Measurements from ENCODE around the gene INHBE.

The INHBE gene

DNA sequence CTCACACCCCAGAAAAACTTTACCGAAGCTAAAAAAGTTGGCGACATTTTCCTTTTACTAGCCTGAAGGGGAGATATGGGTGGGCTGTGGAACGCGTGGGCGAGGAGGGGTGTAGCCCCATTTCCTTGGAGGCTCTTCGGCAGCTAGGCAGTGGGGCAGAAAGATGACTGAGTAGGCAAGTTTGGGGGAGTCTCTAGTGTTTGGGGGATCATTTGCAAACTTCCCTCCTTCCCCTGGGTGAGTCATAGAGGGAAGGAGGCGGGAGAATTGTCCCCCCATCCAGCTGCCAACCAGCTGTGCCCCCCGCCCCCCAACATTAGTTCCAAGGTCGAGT is 6.8 kb downstream of the INHBE start:
- DNase-seq = no peak

DNA sequence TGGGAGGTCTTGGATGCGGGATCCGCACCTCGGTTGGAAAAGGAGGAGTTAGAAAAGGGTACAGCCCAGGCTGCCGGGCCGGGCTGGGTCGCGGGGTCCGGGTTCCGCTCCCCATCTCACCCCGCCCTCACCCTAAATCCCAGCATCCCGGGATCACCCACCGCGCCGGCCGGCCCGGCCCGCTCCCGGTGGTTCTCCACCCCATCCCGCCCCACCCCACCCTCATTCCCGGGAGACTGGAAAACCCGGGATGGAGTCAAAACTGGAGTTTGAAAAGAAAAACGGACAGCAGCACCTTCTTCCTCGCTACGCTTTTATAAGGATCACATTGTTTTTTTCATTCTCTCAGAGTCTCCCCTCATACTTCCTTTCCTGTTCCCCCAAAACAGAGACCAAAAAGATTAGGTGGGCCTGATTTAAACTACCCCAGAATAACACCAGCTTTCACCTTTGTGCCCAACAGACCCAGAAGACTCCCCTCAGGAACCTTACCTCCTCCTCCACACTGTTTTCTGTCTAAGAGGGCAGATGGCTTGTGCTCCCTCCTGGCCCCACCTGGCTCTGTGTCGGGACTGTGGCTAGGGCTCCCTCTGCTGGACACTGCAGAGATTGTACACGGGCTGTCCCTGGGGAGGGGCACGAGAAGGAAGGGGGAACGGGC is 7.3 kb downstream of the INHBE start:
- DNase-seq = peak; percentile 81

DNA sequence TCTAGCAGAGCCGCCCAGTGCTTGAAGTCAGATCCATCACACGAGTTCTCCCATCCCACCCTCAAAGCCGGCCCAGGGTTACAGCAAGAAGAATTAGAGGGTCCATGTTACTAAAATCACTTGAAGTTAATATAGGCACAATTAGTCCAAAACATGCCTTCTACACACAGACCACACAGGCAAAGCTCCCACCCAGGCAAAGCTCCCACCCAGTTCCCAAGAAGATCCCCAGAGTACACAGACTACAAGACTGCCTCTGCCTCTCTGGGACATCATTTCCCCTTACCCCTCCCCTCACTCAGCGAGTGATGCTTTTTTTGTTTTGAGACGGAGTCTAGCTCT is 7.8 kb downstream of the INHBE start:
- DNase-seq = no peak

DNA sequence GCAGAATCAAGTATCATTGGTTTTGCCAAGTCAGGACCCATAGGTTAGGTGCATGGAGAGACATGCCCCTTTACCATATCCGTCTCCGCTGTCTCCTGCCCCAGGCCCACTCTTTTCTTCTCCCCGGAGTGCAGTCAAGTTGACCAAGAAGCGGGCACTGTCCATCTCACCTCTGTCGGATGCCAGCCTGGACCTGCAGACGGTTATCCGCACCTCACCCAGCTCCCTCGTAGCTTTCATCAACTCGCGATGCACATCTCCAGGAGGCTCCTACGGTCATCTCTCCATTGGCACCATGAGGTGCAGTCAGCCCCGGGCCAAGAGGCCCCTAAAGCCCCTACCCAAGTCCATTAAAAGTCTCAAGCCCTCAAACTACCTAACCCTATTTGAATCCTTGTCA is 9.5 kb downstream of the INHBE start:
- no peak for DNase-seq

DNA sequence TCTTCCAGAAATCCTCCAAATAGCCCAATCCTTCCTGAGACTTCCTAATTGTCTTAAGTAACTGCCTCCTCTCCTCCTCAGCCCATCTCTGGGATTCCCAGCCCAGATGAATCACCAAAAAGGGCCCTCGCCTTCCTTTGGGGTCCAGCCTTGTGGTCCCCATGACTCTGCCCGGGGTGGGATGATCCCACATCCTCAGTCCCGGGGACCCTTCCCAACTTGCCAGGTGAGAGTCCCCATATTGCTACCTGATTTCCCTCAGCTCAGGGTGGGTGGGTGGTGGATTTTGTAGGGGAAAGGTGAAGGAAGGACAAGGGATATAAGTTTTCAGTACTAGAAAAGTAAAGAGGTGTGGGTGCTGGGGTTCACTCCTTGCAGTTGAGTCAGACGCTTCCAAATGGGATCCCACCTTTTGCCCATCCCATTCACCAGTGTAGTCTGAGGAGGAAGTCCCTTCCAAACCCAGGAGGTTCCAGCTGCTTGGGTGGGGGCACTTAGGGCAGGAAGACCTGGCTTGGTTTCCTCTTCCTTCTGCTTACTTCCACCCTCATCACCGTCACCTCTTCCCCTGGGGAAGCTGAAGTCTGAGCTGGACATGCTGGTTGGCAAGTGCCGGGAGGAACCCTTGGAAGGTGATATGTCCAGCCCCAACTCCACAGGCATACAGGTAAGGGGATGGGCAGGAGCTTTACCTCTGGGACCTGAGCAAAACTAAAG is 10.1 kb downstream of the INHBE start:
- DNase-seq = no peak

DNA sequence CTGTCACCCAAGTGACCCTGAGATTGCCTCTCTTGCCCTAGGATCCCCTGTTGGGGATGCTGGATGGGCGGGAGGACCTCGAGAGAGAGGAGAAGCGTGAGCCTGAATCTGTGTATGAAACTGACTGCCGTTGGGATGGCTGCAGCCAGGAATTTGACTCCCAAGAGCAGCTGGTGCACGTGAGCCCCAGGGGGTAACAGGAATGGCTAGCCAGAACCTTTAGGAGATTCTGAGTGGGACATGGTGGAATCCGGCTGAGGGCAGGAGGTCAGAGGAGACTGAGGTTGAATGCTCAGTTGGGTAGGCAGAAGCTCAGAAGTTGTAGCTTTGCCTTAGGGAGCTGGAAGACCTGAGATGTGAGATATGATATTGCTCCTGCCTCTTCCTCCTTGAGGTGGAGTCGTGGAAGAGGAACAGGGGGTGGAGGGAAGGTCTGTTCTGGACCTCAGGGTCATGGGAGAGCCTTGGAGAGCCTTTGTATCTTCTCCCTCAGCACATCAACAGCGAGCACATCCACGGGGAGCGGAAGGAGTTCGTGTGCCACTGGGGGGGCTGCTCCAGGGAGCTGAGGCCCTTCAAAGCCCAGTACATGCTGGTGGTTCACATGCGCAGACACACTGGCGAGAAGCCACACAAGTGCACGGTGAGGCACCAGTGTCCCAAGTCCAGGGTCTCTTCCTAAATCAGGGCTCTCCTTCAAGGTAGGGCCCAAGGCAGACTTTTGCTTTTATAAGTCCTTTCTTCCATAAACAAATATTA is 10.8 kb downstream of the INHBE start:
- DNase-seq = no peak

DNA sequence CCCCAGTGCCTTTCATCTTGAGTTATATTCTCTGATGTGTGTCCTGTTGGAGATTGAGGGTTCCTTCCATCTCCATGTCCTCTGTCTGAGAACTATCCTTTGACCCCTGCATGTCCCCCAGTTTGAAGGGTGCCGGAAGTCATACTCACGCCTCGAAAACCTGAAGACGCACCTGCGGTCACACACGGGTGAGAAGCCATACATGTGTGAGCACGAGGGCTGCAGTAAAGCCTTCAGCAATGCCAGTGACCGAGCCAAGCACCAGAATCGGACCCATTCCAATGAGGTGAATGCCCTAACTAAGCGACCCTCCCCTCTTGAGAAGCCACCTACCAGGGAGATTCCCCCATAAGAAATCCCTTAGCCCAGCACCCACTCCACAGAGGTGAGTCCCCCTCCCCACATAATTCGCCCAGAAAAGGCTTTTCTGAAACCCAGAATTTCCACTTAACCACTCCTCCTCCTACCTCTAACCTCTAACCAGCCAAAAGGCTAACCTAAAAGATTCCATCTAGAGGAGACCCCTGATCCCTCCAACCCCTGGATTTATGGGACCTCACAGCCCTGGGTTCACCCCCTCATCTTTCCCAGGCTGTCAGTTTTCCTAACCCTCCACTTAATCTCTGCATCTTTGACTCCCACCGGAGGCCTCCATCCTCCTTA is 12.2 kb downstream of the INHBE start:
- DNase-seq = no peak

DNA sequence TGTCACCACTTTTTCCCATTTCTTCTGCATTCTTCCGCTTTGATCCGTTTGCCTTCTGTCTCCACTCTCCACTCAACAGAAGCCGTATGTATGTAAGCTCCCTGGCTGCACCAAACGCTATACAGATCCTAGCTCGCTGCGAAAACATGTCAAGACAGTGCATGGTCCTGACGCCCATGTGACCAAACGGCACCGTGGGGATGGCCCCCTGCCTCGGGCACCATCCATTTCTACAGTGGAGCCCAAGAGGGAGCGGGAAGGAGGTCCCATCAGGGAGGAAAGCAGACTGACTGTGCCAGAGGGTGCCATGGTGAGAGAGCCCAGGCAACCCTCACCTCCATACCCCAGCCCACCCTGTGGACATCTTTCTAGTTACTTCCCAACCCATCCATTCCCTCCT is 12.8 kb downstream of the INHBE start:
- DNase-seq = no peak

DNA sequence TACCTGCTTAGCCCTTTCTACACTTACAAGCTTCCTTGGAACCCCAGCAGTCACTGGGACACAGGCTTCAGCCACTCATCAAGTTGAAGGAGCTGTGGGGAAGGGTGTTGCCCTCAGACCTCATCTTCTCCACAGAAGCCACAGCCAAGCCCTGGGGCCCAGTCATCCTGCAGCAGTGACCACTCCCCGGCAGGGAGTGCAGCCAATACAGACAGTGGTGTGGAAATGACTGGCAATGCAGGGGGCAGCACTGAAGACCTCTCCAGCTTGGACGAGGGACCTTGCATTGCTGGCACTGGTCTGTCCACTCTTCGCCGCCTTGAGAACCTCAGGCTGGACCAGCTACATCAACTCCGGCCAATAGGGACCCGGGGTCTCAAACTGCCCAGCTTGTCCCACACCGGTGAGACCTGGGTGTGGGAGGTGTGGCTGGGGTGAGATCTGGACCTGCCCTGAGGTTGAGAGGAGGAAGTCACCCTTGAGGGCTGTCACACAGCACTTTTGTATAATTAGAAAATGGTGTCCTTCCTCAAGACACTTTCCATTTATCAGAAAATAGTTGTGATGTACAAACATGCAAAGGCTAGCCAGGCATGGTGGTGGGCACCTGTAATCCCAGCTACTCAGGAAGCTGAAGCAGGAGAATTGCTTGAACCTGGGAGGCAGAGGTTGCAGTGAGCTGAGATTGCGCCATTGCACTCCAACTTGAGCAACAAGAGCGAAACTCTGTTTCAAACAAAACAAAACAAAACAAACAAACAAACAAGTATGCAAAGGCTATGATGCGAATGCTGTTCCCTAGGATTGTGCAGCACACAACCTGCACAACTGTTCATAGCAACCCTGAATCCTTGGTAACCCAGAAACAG is 14.4 kb downstream of the INHBE start:
- no peak for DNase-seq

DNA sequence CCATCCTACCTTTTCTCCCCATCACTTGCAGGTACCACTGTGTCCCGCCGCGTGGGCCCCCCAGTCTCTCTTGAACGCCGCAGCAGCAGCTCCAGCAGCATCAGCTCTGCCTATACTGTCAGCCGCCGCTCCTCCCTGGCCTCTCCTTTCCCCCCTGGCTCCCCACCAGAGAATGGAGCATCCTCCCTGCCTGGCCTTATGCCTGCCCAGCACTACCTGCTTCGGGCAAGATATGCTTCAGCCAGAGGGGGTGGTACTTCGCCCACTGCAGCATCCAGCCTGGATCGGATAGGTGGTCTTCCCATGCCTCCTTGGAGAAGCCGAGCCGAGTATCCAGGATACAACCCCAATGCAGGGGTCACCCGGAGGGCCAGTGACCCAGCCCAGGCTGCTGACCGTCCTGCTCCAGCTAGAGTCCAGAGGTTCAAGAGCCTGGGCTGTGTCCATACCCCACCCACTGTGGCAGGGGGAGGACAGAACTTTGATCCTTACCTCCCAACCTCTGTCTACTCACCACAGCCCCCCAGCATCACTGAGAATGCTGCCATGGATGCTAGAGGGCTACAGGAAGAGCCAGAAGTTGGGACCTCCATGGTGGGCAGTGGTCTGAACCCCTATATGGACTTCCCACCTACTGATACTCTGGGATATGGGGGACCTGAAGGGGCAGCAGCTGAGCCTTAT is 15.3 kb downstream of the INHBE start:
- no peak for DNase-seq

DNA sequence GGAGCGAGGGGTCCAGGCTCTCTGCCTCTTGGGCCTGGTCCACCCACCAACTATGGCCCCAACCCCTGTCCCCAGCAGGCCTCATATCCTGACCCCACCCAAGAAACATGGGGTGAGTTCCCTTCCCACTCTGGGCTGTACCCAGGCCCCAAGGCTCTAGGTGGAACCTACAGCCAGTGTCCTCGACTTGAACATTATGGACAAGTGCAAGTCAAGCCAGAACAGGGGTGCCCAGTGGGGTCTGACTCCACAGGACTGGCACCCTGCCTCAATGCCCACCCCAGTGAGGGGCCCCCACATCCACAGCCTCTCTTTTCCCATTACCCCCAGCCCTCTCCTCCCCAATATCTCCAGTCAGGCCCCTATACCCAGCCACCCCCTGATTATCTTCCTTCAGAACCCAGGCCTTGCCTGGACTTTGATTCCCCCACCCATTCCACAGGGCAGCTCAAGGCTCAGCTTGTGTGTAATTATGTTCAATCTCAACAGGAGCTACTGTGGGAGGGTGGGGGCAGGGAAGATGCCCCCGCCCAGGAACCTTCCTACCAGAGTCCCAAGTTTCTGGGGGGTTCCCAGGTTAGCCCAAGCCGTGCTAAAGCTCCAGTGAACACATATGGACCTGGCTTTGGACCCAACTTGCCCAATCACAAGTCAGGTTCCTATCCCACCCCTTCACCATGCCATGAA is 16.0 kb downstream of the INHBE start:
- no peak for DNase-seq

DNA sequence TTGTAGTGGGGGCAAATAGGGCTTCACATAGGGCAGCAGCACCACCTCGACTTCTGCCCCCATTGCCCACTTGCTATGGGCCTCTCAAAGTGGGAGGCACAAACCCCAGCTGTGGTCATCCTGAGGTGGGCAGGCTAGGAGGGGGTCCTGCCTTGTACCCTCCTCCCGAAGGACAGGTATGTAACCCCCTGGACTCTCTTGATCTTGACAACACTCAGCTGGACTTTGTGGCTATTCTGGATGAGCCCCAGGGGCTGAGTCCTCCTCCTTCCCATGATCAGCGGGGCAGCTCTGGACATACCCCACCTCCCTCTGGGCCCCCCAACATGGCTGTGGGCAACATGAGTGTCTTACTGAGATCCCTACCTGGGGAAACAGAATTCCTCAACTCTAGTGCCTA is 16.6 kb downstream of the INHBE start:
- no peak for DNase-seq

DNA sequence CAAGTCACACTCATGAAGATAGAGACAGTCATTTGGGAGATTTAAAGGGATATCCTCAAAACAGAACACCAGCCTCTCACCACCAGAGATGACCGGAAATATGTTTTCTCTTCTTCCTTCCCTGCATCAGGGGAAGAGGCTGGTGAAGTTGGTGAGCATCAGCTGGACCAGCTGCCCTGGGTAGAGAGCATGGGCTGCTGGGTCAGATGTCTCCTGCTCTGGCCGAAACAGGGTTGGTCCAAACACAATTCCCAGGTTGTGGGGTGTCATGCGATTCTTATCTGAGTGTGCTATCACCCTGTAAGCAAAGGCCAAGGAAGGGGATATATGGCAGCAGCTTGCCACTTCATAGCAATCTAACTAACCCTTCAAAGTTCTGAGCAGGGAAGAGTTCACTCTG is 17.3 kb downstream of the INHBE start:
- no peak for DNase-seq

DNA sequence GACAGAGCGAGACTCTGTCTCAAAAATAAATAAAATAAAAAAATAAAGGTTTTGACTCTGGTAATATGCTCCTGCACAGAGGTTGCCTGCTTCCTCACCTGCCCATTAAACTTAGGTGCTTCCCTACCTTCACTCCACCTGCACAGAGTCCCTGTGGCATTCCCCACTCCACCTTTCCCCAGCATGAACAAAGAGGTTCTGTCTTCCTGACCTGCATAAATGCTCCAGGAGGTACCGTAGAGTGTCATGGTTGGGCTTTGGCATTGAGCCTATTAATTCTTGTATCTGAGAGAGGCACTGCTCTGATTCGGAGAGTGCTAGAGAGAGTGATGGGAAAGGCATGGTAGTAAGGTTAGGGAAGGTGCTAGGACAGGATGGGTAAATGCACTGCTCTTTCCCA is 18.3 kb downstream of the INHBE start:
- DNase-seq = no peak

DNA sequence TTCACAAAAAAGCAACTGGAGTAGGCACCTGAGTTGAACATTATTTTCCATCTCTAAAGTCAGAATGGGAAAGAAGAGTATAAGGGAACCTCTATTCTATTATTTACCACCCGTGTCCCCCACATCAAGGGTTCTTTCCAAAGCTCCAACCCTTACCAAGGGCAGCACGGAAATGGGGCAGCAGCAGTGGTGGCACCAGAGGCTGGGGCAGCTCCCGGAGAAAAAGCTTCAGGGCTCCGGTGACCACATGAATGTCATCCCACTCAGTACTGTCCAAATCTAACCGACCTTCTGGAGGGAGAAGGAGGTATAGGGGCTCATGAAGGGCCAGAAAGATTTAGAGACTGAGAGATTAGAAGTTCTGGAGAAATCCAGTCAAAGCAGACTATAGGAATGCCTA is 18.8 kb downstream of the INHBE start:
- no peak for DNase-seq

DNA sequence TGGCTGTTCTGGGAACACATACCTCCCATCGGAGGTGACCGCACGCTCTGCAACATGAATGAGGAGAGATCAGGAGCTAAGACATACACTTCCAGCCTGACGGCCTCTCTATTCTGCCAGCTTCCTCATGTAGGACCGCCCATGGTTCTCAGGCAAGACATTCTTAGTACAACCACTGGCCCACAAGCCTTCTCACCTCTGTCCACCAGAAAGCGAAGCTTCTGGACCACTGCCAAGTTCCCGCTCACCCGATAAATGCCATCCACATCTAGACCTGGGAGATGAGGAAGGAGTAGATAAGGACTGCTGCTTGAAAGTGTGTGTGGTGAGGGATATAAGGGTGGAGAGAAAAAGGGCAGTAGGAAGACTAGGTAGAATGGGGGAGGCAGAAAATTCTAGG is 19.3 kb downstream of the INHBE start:
- no peak for DNase-seq

DNA sequence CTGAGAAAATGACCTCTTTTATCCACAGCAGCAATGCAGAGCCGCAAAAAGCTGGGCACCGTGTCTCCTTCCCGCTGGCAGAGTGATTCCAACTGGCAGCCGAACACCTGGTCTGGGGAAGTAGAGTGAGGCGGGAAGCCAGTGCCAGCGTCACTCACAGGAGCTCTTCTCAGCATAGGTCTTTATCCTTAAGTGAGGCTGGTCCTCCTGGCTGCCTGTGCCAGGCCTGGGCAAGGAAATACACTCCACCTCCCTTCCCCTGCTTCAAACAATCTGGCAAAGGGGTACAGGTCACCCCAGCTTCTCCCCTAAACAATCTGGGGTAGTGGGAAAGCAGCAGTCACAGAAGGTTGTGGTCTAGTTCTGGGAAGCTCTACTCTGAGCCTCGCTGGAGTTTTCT is 19.8 kb downstream of the INHBE start:
- DNase-seq = no peak

DNA sequence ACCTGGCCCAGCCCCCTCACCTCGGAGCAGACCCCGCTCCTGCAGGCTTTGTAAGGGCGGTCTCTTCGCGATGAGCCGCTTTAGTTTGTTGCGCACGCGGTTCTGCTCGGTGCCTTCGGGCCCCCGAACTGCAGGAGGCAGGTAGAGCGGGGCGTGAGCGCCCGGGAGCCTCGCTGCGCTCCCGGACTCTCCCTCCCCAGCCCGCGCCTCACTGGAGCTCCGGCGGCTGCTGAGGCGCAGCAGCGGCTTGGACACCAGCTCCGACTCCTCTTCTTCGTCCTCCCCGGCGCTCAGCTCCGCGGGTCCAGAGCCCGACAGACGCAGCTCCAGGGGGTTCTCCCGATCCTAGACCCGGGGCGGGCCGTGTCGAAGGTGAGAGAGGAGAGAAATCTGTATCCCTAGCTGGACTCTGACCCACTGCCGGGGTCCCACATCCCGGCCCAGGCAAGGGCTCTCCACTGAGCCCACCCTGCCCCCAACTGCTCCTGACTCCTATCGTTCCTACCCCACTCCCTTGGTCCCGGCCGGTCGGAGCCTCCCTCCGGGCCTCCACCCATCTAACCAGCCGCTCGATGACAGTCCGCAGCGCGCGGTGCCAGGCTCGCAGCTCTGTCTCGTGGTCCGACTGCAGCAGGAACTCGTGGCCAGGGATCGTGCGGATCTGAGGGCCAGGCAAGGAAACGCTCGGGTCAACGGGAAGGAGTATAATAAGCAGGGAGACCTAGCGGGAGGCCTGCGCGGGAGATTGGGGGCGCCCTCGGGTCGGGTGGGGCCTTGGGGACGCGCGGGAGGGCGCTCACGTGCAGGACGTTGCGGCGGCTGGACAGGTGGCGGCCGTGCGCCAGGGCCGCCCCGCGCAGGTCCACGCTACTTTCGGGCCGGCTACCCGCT is 20.4 kb downstream of the INHBE start:
- no peak for DNase-seq

DNA sequence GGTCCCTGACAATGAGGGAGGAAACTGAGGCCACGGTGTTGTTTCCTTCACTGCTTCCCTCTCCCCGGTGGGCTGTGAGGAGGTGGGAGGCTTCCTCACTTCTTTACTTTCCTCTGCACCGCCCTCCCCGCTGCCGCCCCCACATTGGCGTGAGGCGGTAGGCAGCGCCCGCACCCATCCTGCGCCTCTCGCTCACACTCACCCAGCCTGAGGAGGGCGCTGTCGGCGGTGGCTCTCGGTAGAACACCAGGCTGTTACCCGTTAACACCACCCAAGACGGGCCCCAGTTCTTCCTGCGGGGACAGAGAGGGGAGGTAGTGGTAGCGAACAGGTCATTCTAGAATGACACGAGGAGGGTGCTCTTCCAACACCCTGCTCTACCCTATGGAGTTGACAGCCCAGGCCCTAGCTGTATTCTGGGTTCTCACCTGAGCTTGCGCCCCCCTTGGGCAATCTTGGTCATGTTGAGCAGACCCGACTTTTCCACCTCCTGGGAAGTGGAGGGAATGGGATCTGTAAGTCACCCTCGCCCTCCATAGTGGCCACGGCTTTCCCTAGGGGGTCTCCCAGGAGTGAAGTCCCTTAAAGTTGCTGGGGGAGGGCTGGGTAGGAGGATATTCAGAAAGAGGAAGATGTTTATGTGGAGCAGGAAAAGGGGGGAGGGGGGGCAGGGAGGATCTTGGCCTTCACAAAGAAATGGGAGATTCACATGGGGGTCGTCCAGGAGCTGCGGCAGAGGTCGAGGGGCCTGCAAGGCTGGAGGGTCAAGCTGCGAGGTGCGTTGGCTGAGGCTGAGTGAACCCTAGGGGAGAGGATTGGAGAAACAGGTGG is 21.3 kb downstream of the INHBE start:
- DNase-seq = peak; percentile 35
